Sciatic nerve (tissue), 2 donors: ENCODE data around the gene RTP5. TPM values are rescaled to one million over a fixed set of nuclear protein-coding genes. Genes with fewer than 3 reads are reported as not detected.

Experiments
- ATAC-seq: fragments of 200-7000 bp; cut with Tn5 transposase; one replicate; pipeline ENCODE4 v1.9.1; 2020; ENCODE audit warnings: mild to moderate bottlenecking, moderate library complexity
- DNase-seq: peaks from one replicate; pipeline ENCODE4 v3.0.0-alpha.2; 2020; ENCODE audit warnings: low spot score
- intact Hi-C: fragments of 100-400 bp; cut with DNase I; formaldehyde crosslinking; loops from one replicate; pipeline ENCODE4 v1.14.2; 2022
- total RNA-seq: library from RNA; stranded (reverse); fragmentation: NEBNext Ultra II Directional; extraction: Animal tissue kit (Norgen Biotek cat#: 25700); gene quantifications from one replicate; pipeline ENCODE4 v1.2.1, GENCODE V29; 2021
- donor health status: DM: no; HTN: no; CAD: no.
- donor health status: DM: no; HTN: no; CAD: no.

Gene RTP5
- total RNA-seq, 1 donor from 2014 or later: not detected

- DNase-seq (peak; percentile 55), ATAC-seq (no peak)
- intact Hi-C loops: no loop called here
These were observed 14.2 kb upstream of the RTP5 start for GRCh38 chr2:241855245-241855887.

DNA sequence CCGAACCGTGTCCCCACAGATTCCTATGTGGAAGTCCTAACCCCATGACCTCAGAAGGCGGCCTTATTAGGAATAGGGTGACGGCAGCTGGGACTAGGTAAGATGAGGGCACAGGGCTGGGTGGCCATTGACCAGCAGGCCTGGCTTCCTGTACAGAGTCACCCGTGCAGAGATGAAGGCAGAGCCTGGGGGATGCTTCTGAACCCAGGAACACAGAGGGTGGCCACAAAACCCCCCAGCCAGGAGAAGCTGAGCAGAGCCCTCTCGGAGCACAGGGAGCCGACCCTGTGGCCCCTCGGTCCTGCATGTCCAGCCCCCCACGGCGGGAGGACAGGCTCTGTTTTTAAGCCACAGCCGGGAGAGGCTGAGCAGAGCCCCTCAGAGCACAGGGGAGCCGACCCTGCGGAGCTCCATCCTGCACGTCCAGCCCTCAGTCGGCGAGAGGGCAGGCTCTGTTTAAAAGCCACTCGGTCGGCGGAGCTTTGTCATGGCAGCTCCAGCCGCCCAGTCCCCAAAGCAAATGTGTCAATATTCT lies 13.6 kb upstream of the RTP5 start:
- intact Hi-C loops: no loop called here
- no peak for ATAC-seq
- DNase-seq: peak; percentile 55

DNA sequence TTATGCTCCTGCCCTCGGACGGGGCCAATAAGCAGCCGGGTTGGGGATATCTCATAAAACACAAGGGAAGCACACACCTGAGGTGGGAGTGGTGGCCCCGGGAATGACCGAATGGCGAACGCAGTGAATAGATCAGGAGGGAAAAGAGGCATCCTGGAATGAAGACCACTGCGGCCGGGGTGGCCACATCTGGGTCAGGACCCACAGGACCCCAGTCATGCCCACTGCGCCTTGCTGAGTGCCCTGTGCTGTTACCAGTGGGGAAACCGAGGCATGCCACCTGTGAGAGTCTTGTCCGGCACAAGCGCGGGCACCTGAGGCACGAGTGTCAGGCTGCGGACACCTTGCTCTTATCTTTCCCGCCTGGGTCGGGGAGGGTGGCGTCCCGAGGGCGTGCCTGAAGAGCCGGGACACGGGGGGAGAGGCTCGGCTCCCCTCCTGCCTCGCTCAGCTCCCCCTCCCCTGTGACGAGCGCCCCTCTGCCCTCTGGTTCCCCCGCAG lies 12.4 kb upstream of the RTP5 start:
- intact Hi-C loops: no loop called here
- no peak for ATAC-seq
- no peak for DNase-seq

DNA sequence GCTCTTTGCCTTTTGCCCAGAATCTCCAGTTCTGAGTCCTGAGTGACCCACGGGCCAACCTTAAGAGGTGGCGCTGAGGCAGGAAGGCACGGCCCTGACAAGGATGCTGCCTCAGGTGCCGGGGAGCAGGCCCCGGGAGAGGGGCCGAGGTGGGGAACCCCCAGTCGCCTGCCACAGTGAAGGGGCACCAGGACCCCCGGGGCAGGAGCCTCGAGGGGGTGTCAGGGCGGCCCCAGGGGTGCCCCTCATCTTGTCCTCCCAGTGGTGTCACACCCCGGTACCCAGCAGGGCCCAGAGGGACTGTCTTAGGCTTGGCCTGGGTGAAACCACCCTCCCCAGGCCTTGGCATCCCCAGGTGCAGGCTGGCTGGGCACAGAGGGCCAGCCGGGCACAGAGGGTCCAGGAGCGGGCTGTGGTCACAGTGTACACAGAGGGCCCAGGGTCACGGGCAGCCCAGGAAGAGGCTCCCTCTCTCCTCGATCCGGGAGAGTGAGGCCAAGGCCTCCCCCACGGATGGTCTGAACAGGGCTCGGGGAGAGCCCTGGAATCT lies 11.9 kb upstream of the RTP5 start:
- ATAC-seq (no peak), DNase-seq (no peak)
- intact Hi-C loops: no loop called here

- DNase-seq: no peak
- peak; percentile 7 for ATAC-seq
- intact Hi-C loops: no loop called here
These were observed 11.1 kb upstream of the RTP5 start, which contains the start of gene PDCD1 for GRCh38 chr2:241858206-241859016. Gene PDCD1 (minus strand): TSS chr2:241858894. CDS start chr2:241858838, 56 bp downstream.

- intact Hi-C loops: no loop called here
- DNase-seq (no peak), ATAC-seq (peak; percentile 2)
These were observed 10.5 kb upstream of the RTP5 start for GRCh38 chr2:241859017-241859435.

- intact Hi-C loops: no loop called here
- DNase-seq (no peak), ATAC-seq (peak; percentile 73)
These were observed 9.9 kb upstream of the RTP5 start for GRCh38 chr2:241859436-241860183.

GRCh38 chr2:241860184-241861078 lies 9.1 kb upstream of the RTP5 start:
- intact Hi-C loops: no loop called here
- ATAC-seq (peak; percentile 33), DNase-seq (no peak)

- no peak for ATAC-seq
- intact Hi-C loops: no loop called here
- no peak for DNase-seq
These were observed 8.3 kb upstream of the RTP5 start for GRCh38 chr2:241861264-241861663.

DNA sequence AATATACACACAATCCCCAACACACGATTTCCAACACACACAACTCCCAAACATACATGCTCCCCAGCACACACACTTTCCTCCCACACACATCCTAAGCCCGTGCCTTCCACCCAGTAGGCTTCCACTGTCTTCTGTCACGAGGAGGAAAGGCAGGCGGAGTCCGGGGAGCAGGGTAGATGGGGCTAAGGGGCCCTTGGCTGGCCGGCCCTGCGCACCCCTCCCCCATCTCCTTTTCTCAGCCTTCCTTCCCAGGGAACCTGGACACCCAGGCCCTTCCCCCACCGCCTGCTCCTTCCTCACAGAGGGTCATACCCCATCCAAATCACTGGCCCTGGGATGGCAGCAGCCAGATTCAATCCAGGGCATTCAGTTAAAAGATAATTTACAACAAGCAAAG lies 7.4 kb upstream of the RTP5 start:
- ATAC-seq (no peak), DNase-seq (no peak)
- intact Hi-C loops: no loop called here

DNA sequence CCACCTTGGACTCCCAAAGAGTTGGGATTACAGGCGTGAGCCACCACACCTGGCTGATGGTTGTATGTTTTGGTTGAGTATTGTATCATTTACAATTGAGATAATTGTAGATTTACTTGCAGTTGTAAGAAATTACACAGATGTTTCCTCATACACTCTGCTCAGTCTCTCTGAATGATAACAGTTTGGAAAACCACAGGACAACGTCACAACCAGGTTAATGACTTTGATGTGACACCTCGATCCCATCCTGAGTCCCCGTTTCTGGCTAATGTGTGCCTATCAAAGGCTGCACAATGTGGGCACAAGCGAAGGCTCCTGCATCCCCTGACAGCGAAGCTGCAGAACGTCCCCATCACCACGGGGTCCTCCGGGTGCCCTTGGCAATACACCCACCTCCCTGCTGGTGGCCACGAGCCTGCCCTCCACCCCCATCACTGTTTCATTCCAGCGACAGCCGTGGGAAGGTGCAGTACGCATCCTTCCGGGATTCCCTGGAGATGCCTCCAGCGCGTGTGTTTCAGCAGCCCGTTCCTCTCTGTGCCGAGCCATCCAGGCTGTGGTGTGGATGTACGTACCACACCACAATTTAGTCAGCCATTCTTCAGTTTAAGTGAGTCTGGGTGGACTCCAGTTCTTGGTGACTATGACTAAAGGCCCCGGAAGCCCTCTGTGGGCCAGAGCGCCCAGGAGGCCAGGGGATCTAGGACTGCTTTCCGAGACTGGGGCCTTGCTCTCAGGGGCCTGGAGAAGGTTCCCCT lies 6.6 kb upstream of the RTP5 start:
- DNase-seq (no peak), ATAC-seq (no peak)
- intact Hi-C loops: no loop called here

DNA sequence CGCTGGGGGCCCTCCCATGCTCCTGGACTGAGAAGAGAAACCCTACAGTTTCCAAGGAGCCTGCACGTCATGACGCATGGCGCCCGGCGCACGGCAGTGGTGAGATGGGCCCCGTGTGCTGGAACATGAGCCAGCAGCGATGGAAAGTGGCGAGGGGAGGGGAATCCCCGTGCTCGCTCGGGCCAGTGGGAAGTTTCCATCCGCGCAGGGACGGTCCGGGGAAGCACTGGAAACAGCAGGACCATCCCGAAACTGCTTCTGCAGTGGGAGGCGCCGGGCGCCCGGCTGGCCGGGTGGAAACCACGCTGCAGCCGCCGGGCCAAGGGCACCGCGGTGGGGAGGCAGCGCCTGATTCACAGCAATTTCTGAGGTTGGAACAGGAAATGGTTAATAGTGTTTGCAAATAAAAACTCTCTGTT lies 6.0 kb upstream of the RTP5 start:
- peak; percentile 13 for ATAC-seq
- intact Hi-C loops: no loop called here
- DNase-seq: no peak

DNA sequence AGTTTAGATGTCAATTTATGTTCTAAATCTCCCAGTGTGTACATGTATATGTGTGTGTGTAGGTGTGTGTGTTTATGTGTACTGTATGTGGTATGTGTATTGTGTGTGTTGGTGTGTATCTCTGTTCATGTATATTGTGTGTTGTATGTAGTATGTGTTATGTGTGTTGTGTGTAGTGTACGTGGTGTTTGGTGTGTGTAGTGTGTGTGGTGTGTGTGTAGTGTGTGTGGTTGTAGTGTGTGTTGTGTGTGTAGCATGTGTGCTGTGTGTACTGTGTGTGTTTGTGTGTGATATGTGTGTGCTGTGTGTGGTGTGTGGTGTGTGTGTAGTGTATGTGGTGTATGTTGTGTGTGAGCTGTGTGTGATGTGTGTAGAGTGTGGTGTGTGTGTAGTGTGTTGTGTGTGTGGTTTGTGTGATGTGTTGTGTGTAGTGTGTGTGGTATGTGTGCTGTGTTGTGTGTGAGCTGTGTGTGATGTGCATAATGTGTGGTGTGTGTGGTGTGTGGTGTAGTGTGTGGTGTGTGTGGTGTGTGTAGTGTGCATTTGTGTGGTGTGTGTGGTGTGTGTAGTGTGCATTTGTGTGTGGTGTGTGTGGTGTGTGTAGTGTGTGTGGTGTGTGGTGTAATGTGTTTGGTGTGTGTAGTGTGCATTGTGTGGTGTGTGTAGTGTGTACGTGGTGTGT lies 5.2 kb upstream of the RTP5 start:
- DNase-seq (no peak), ATAC-seq (no peak)
- intact Hi-C loops: no loop called here

DNA sequence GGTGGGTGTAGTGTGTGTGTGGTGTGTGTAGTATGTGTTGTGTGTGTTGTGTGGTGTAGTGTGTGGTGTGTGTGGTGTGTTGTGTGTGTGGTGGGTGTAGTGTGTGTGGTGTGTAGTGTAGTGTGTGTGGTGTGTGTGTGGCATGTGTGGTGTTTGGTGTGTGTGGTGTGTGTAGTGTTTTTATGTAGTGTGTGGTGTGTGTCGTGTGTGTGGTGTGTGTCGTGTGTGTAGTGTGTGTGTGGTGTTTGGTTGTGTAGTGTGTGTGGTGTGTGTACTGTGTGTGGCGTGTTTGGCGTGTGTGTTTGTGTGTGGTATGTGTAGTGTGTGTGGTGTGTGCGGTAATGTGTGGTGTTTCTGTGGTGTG lies 4.7 kb upstream of the RTP5 start:
- intact Hi-C loops: no loop called here
- DNase-seq: no peak
- no peak for ATAC-seq

DNA sequence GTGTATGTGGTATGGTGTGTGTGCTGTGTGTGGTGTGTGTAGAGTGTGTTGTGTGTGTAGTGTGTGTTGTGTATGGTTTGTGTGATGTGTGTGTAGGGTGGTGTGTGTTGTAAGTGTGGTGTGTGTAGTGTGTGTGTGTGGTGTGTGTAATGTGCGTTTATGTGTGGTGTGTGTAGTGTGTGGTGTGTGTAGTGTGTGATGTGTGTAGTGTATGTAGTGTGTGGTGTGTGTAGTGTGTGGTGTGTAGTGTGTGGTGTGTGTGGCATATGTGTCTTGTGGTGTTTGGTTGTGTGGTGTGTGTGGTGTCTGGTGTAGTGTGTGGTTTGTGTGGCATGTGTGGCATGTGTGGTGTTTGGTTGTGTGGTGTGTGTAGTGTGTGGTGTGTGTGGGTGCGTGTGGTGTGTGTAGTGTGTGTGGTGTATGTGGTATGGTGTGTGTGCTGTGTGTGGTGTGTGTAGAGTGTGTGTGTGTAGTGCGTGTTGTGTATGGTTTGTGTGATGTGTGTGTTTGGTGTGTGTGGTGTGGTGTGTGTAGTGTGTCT lies 4.0 kb upstream of the RTP5 start:
- DNase-seq (no peak), ATAC-seq (no peak)
- intact Hi-C loops: no loop called here

DNA sequence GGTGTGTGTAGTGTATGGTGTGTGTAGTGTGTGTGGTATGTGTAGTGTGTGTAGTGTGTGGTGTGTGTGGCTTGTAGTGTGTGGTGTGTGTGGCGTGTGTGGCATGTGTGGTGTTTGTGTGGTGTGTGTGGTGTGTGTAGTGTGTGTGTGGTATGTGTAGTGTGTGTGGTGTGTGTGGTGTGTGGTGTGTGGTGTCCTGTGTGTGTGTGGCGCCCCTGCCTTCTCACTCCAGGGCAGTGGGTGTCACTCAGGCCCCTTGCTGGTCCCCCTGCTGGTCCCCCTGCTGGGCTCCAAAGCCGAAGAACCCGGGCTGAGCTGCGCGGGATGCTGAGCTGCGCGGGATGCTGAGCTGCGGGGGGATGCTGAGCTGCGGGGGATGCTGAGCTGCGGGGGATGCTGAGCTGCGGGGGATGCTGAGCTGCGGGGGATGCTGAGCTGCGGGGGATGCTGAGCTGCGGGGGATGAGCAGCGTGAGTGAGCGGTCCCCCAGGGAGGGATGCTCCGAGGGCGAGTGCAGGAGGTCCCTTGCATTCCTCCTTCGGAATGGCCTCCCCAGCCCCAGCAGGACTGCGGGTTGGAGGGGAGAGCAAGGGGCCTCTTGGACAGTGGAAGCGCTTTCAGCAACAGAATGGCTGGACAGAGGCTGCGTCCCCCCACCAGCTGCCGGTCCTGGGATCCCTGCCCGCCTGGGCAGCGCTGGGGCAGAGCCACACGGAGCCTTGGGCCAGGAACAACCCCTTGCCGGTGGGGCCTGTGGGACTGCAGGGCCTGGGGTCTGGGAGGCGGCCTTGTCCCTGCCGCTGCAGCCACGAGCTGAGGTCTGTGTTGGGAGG lies 3.4 kb upstream of the RTP5 start:
- DNase-seq: no peak
- ATAC-seq: no peak
- intact Hi-C loops: no loop called here
